ENCODE results near the gene MYO5B. TPM values are rescaled to one million over a fixed set of nuclear protein-coding genes. Genes with fewer than 3 reads are reported as not detected.

The MYO5B gene
- total and polyA plus RNA-seq, 10 of the 15 experiments (the other 5 are each of a cell fraction or from before 2014, with no cell fraction given), result 2.5 to 4.5 (median 3.3) TPM

DNA sequence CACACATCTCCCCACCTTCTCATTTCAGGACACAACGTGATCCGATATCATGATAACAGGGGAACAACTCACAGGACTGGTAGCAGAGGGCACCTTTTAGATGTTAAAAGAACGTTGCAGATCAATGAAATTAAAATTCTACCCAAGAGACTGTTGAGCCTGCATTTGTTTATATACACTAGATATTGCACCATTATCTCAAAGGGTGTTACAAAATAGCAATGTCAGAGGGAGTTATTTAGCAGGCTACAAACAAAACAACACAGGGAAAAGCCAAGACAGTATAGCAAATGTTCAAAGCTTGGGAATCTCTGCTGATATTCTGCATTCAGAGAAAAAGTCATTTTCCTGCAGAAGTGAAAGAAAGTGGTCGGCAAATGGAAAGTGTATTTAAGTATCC, 139.5 kb downstream of the MYO5B start (continued):
- TF ChIP-seq, protein P1, sequence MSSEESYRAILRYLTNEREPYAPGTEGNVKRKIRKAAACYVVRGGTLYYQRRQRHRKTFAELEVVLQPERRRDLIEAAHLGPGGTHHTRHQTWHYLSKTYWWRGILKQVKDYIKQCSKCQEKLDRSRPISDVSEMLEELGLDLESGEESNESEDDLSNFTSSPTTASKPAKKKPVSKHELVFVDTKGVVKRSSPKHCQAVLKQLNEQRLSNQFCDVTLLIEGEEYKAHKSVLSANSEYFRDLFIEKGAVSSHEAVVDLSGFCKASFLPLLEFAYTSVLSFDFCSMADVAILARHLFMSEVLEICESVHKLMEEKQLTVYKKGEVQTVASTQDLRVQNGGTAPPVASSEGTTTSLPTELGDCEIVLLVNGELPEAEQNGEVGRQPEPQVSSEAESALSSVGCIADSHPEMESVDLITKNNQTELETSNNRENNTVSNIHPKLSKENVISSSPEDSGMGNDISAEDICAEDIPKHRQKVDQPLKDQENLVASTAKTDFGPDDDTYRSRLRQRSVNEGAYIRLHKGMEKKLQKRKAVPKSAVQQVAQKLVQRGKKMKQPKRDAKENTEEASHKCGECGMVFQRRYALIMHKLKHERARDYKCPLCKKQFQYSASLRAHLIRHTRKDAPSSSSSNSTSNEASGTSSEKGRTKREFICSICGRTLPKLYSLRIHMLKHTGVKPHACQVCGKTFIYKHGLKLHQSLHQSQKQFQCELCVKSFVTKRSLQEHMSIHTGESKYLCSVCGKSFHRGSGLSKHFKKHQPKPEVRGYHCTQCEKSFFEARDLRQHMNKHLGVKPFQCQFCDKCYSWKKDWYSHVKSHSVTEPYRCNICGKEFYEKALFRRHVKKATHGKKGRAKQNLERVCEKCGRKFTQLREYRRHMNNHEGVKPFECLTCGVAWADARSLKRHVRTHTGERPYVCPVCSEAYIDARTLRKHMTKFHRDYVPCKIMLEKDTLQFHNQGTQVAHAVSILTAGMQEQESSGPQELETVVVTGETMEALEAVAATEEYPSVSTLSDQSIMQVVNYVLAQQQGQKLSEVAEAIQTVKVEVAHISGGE (CRISPR knock-in tag; IDR thresholded peaks at IDR 0.05), result no peak
- TF ChIP-seq IKZF1 (conservative IDR thresholded peaks at IDR 0.05) (no peak), ZNF384 (IDR thresholded peaks at IDR 0.05; ENCODE audit: borderline replicate concordance, low read depth, low read length) (no peak), MTA2 (IDR thresholded peaks at IDR 0.05; ENCODE audit: low read depth) (no peak), NR2C1 (IDR thresholded peaks at IDR 0.05) (no peak)

DNA sequence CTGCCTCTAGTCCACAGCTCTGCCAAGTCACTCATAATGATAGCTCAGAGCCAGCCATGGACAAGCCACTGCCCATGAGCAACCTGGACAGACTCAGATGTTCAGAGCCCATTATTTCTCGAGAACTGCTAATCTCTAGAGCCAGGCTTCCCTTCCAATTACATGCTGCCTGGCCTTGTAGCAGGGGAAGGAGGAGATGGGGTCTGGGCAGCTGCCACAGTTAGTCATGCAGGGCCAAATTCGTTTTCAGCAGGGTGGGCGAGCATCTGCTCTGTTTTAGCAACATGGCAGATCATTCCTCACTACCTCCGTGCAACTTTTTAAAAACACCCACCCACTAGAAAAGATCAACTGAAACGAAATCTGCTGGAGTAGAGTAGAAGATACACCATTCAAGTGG, 141.8 kb downstream of the MYO5B start:
- ATAC-seq, result no peak
- Histone ChIP-seq H3K9ac (ENCODE audit: control insufficient read depth, insufficient read depth, low read length) (no peak overlapping the region), H2AFZ (ENCODE audit: control insufficient read depth, low read depth, low read length) (no peak overlapping the region), H3K27me3 (replicated peaks in 1 of 2; ENCODE audit: control insufficient read depth in 2 of 2, insufficient read depth in 2 of 2, low read length in 1 of 2) (no peaks in the 10 kb centered on the region; a peak in 1 of 4 replicates), H4K20me1 (ENCODE audit: control insufficient read depth, insufficient read depth) (no peaks in the 10 kb centered on the region), H3K9me3 (replicated peaks; ENCODE audit: control insufficient read depth, insufficient read depth, low read length) (no peaks in the 10 kb centered on the region), H3K4me2 (ENCODE audit: control insufficient read depth, insufficient read depth) (no peak overlapping the region), H3K4me3 (no peak overlapping the region), H3K27ac (ENCODE audit: control insufficient read depth, insufficient read depth) (no peak overlapping the region), H3K36me3 (ENCODE audit: control insufficient read depth in 2 of 2, insufficient read depth in 2 of 2, low read length in 1 of 2) (no peaks in the 10 kb centered on the region), H3K4me1 (ENCODE audit: control insufficient read depth, insufficient read depth, low read length) (no peaks in the 10 kb centered on the region), H3K79me2 (ENCODE audit: control insufficient read depth, insufficient read depth, low read length) (no peaks in the 10 kb centered on the region)
- ChIA-PET CTCF (no interaction called here), RAD21 (ENCODE audit: unreplicated experiment) (interaction anchor here (1.1 kb wide), 1 partner anchor 150 kb away, joined by 3 read pairs; no protein-coding TSS in a partner anchor), SMC1A (ENCODE audit: uncharacterized antibody, unreplicated experiment) (no interaction called here), POLR2A (no interaction called here)
- FAIRE-seq, result no peak
- 12% methylated on average over 5 of the region's 5 CpGs for WGBS (ENCODE audit: insufficient coverage, insufficient replicate concordance, low lambda C conversion rate, missing lambda C conversion rate)
- DNase-seq (ENCODE audit: low read depth, low spot score), result no peak
- no TSS peak for BruUV-seq (replicated peaks)
- TF ChIP-seq ASH2L (IDR thresholded peaks at IDR 0.05; ENCODE audit: borderline replicate concordance, low read depth), result no peak
- no peak for TF ChIP-seq RAD51 (IDR thresholded peaks at IDR 0.05)
- no peak for TF ChIP-seq ZNF24 (IDR thresholded peaks at IDR 0.05)
- TF ChIP-seq NFYB (IDR thresholded peaks at IDR 0.05; ENCODE audit: insufficient read depth, low read depth, low read length), result no peak
- TF ChIP-seq, protein P2, sequence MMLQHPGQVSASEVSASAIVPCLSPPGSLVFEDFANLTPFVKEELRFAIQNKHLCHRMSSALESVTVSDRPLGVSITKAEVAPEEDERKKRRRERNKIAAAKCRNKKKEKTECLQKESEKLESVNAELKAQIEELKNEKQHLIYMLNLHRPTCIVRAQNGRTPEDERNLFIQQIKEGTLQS (IDR thresholded peaks at IDR 0.05; ENCODE audit: borderline replicate concordance, extremely low read depth, low read depth, low read length), result no peak
- no peak for TF ChIP-seq HDGF (IDR thresholded peaks at IDR 0.05)
- no peak for TF ChIP-seq CHD2 (IDR thresholded peaks at IDR 0.05; ENCODE audit: borderline replicate concordance, low read depth, low read length)
- TF ChIP-seq IKZF1 (conservative IDR thresholded peaks at IDR 0.05), result no peak
- TF ChIP-seq NR2C1 (IDR thresholded peaks at IDR 0.05), result no peak
- no peak for TF ChIP-seq EP300 (IDR thresholded peaks at IDR 0.05; ENCODE audit: borderline replicate concordance in 1 of 2, control insufficient read depth in 1 of 2, low read depth in 2 of 2, low read length in 2 of 2)
- TF ChIP-seq PML (IDR thresholded peaks at IDR 0.05; ENCODE audit: low read length), result no peak
- TF ChIP-seq CREB1 (IDR thresholded peaks at IDR 0.05; ENCODE audit: low read depth), result no peak
- no peak for TF ChIP-seq SIN3A (IDR thresholded peaks at IDR 0.05; ENCODE audit: low read depth, low read length)
- TF ChIP-seq, protein P3, sequence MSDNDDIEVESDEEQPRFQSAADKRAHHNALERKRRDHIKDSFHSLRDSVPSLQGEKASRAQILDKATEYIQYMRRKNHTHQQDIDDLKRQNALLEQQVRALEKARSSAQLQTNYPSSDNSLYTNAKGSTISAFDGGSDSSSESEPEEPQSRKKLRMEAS (IDR thresholded peaks at IDR 0.05; ENCODE audit: low read depth, low read length), result no peak
- no peak for TF ChIP-seq TCF12 (IDR thresholded peaks at IDR 0.05; ENCODE audit: low read depth, low read length)
- TF ChIP-seq ZNF274 (IDR thresholded peaks at IDR 0.05; ENCODE audit: insufficient read depth, insufficient read length), result no peak
- TF ChIP-seq IKZF2 (IDR thresholded peaks at IDR 0.05), result no peak
- no peak for TF ChIP-seq SREBF2 (IDR thresholded peaks at IDR 0.05; ENCODE audit: low read length)
- in situ Hi-C loops (cut with MboI) (no loop called here), intact Hi-C loops (cut with micrococcal nuclease; ENCODE audit: unreplicated experiment) (no loop called here)
